Stimulated activated CD8-positive, alpha-beta memory T cell treated with anti-CD3 and anti-CD28 coated beads, Interleukin-4, amount 100 ng/mL, for 48 hours (primary cell): ENCODE measurements around the gene APOB.

Source experiments
- DNase-seq: peaks from one replicate; pipeline ENCODE4 v3.0.0-alpha.2; 2020

APOB gene, protein sequence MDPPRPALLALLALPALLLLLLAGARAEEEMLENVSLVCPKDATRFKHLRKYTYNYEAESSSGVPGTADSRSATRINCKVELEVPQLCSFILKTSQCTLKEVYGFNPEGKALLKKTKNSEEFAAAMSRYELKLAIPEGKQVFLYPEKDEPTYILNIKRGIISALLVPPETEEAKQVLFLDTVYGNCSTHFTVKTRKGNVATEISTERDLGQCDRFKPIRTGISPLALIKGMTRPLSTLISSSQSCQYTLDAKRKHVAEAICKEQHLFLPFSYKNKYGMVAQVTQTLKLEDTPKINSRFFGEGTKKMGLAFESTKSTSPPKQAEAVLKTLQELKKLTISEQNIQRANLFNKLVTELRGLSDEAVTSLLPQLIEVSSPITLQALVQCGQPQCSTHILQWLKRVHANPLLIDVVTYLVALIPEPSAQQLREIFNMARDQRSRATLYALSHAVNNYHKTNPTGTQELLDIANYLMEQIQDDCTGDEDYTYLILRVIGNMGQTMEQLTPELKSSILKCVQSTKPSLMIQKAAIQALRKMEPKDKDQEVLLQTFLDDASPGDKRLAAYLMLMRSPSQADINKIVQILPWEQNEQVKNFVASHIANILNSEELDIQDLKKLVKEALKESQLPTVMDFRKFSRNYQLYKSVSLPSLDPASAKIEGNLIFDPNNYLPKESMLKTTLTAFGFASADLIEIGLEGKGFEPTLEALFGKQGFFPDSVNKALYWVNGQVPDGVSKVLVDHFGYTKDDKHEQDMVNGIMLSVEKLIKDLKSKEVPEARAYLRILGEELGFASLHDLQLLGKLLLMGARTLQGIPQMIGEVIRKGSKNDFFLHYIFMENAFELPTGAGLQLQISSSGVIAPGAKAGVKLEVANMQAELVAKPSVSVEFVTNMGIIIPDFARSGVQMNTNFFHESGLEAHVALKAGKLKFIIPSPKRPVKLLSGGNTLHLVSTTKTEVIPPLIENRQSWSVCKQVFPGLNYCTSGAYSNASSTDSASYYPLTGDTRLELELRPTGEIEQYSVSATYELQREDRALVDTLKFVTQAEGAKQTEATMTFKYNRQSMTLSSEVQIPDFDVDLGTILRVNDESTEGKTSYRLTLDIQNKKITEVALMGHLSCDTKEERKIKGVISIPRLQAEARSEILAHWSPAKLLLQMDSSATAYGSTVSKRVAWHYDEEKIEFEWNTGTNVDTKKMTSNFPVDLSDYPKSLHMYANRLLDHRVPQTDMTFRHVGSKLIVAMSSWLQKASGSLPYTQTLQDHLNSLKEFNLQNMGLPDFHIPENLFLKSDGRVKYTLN (N-terminal part only)

DNA sequence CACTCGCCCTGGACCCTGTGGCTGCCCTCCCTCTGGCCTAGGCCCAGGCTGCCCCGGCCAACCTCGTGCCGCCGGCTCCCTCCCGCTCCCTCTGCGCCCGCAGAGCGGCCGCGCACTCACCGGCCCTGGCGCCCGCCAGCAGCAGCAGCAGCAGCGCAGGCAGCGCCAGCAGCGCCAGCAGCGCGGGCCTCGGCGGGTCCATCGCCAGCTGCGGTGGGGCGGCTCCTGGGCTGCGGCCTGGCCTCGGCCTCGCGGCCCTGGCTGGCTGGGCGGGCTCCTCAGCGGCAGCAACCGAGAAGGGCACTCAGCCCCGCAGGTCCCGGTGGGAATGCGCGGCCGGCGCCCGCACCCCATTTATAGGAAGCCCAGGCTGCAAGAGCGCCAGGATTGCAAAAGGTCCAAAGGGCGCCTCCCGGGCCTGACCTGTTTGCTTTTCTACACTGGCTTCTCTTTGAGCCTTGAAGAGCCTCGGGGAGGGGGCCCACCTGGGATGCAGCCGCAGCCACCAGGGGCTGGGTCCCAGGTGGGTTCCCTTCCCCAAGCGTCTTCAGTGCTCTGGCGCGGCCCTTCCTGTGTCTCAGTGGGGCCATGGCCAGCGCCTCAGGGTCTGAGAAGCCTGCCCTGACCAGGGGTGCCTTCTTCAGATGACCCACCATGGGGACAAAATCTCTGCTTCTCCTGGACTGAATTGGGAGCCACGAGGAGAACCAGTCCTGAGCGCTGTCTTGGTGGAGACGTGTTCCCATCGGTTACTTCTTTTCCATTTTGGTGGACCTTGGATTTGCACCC lies at the start of gene APOB:
Gene APOB, minus strand, starts transcription at position 330 of the 789 bp plus-strand sequence. Its CDS starts 128 bp downstream, at position 202.
- DNase-seq: no peak

DNA sequence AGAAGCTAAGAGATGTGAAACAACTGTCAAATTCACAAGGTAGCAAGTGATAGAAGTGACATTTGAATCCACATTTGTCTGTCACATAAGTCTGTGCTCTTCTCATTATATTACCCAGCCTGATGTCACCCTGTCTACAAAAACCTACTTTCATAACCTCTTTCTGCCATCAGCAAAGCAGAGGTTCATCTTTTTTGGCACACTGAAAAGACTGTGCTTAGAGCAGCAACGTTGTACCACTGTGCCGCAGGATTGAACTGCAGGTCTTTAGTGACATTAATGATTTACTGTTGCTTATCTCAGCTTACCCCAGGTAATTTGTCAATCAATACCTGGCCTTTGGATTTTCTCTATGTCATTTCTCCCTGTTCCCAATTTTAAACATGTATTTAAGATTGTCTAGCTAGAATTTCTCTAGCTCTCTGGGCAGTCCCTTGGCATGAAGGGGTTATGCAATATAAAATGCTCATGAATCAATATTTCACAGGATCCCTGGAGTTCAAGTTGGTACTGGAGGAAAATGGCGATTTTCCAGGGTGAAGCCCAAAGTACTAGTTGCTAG lies 48.5 kb upstream of the APOB start:
- DNase-seq: no peak

DNA sequence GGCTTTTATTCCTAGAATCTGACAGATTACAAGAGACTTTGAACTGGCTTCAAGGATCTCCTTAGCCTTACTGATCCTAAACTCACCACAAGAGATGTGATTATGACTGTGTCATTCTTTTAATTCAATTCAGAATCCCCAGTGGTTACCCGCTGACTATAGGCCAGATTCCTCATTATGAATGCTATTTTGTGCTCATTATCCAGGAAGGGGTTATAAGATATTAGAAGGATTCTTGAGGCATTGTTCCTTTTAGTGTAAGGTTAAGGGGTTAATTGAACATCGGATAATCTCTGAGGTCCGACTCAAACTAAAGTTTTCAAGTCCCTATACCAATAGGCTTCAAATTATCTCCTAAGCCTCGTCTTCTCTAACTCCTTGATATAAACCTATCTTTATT lies 40.5 kb upstream of the APOB start:
- DNase-seq: no peak

DNA sequence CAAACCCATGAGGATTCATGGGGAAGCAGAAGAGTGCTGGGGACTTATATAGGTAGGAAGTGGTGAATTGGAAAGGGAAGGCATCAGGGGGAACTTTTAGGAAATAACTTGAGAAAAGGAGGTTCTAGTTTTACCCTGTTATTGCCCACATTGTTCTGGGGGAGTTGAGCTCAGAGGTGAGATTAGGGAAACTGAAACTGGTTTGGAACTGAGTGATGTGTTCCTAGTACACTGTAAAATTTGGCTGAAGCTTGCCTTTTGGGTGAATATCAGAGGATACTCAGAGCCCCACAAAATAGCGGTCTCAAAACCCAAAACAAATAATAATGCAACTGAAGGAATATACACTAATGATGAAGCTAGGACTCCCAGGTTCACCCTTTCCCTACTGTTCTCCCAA lies 39.6 kb upstream of the APOB start:
- DNase-seq: no peak

DNA sequence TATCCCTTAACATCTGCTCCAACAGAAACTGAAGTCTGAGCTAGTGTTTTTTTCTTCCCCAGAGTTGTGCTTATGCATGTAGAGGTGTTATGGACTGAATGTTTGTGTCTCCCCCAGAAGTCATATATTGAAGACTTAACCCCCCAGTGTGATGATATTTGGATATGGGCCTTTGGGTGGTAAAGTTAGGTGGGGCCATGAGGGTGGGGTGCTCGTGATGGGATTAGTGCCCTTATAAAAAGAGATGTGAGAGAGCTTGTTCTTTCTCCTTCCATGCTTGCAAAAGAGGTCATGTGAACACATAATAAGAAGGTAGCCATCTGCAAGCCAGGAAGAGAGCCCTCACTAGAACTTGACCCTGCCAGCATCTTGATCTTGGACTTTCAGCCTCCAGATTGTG lies 34.4 kb upstream of the APOB start:
- DNase-seq: no peak

DNA sequence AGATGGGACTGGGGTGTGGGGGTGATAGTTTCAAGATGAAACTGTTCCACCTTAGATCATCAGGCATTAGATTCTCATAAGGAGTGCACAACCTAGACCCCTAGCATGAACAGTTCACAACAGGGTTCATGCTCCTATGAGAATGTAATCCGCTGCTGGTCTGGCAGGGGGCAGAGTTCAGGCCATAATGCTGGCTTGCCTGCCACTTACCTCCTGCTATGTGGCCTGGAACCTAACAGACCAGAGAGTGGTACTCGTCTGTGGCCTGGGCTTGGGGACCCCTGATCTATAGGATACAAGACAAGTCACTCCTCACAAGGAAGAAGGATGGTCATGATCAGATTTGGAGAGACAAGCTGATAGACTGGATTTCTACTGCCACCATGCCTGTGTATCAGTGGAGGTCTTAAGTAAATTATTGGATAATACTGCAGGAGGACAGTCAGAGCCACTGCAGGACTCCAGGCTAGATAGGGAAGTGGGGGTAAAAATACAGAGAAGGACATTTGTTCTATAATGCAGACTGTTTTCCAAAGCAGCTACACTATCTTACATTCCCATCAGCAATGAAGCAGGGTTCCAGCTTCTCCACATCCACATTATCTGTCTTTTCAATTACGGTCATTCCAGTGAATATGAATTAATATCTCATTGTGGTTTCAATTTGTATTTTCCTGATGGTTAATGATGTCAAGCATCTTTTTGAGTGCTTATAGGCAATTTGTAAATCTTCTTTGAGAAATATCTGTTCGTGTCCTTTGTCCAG lies 28.8 kb upstream of the APOB start:
- no peak for DNase-seq

DNA sequence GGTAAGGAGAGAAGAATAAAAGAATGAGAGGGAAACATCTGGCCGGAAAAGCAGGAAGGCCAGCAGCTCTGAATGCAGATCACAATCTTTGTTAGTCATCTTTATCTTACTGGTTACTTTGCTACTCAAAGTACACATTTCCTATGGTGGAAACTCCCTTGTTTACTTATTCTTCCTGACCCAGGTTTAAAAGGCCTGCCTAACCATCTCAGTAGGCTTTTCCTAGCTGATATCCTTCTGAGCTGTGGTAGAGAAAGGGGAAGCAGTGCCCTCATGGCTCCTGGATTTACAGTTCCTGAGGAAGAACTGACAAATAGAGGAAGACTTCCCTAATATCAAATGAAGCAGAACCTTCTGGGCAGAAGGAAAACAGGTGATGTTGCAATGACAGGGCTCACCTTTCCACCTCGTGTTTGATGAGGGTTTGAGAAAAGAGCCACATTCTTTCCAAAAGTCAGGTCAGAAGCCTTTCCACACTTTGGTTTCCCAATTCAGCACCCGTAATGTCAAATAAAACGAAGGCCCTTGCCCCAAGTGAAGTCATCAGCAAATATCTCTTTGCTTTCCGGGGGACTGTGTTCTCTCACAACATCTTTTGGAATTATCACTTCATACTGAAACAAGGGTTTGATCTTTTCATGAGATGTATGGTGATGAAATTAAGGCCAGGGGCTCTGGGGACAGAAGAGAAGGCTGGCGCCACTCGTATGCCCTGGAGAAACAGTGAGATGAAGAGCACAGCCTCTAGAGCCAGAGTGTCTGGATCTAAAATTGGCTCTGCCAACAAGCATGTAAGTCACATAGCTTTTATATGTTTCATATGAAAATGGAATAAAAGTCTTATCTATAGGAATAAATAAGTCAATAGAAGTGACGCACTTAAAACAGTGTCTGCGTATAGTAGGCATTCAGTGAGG lies 26.7 kb upstream of the APOB start:
- DNase-seq: no peak

DNA sequence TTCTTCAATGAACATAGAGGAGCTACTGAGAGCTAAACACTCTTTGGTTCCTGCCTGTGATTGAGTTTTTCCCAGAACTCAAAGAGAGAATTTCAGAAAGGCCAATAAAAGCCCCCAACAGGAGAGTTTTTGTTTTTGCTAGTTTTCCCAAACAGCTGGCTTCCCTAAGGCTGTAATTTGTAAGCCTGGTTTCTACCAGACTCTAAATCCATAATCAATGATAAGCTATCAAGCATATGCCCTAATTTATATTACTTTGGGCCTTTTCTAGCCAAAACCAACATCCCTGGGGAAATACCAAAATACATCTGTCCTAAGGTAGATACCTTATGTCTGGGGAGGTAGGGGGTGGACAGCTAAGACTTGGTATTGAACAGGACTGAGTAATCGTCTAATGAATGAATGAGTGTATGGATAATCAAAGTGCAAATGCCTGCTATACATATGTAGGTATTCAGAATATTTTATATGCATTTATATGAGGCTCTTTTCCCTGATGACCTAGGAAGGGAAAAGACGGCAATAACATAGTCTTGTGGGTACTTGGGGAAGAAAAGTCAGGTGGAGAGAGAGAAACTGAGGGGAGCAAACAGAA lies 26.0 kb upstream of the APOB start:
- no peak for DNase-seq

DNA sequence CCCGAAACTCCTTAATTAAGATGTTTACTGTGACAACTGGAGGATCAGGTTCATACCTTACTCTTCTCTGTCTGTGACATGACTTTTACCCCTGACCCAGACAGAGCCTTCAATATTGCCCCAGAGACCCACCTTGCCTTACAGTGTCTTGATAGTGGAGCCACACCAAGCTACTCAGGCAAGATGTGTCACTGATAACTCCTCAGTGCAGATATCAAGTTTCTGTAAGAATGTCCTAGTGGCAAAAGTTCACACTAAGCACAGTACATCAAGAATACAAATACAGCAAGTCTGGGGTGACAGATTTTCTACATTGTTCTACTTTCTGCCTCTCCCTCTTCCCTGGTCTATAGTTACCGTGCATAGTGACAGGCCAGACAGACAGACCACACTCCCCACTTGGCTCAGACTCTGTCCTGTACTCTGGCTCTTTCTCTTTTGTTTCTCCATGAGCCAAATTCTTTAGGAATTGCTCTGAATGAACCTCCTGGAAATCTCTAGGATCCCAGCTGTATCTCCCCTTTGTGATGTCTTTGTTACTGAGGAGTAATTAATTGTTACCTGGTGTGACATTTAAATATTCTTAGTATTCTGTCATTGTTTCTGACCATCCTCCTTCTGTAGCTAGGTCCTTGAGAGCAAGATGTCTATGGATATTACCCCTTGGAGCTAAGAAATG lies 24.1 kb upstream of the APOB start:
- DNase-seq: no peak

DNA sequence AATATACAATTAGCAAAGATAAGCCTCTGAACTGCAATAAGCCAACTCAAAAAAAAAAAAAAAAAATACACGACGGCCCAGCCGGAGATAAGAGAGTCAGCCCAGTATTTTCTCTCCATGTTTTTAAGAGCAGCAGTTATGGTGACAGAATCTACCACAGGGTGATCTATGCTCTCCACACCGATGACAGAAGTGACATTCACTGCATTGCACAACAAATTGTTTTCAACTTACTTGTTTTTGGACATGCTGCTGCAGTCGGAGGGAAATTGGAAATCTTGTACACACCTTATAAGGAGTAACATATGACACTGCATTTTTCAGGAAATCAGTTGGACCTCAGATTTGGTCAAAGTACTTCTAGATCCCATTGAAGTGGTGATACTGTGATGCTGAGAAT lies 23.3 kb upstream of the APOB start:
- DNase-seq: no peak

DNA sequence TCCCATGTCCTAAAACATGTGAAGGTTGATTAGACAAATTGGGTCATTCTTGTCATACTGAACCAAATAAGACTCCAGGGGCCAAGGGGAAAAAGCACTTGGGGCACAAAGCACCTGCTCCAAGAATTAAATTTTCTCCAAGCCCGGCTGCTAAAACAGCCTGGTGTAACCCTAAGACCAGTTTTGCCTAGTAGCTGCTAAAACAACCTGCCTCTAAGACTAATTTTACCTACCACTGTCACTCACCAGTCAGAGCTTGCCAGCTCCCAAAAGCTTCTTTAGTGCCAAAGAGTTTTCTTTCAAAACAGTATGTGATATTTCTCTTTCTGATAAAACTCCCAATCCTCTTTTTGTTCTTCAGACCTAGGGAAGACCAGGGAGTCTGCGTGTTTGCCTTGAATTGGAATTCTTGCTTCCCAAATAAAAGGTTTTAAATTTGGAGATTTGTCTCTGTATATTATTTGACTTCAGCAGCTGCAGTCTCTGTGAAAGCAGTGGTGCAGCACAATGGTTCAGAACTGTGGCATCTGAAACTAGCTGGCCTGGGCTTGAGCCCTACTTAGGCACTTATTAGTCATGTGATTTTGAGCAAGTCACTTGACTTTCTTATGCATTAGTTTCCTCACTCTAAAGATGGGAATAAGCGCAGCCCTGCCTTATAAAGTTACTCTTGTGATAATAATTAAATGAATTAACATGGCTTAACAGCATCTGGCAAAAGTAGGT lies 16.2 kb upstream of the APOB start:
- DNase-seq: no peak

DNA sequence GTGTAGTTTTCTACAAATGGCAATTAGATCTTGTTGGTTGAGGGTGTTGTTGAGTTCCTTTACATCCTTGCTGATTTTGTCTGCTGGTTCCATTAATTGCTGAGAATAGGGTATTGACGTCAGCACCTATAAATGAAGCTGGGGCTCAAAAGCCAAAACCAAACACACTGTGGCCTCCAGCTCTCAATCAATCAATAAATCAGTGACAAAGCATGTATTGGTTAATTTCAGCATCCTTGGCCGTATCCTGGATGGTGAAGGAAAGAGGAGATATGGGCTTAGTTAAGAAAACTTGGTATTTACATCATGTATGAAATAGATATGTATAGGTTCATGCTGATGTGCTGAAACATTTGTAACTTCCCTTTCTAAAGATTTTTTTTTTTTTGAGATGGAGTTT lies 13.2 kb upstream of the APOB start:
- no peak for DNase-seq

DNA sequence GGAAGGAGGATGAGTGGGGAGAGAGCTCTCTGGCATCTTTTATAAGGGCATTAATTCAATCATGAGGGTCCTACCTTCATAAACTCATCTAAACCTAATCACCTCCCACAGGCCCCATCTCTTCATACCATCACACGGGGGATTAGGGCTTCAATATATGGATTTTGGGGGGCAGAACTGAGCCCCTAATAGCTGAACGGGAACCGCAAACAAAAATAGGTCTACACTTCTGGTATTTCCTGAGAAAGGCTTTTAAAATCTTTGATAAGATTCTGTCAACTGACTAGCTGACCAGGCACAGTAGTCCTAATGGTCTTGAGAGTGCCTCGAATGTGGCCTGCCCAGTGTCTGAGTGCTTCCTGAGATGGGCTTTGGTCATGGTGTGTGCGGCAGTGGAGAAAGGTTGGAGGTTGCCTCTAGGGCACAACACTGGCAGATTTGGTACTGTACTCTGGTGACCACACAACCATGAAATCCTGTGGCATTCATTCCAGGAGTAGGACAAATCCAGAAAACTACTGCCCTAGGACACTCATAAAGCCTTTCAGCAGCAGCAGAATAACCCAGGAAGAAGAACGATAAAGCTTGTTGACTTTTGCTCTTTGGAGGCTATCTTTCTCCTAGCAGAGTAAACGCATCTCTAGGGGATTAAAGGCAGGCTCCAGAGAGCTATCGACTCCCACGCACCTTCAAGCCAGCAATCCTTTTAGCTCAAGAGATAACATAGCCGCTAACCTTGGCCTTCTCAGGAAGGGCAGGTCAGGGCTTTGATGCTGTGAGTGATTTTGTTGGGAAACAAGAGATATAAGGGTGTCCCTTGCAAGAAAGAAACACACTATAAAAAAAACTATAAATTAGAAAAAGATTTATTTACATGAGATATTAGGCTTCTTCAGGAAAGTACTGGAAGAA lies 12.3 kb upstream of the APOB start:
- no peak for DNase-seq

DNA sequence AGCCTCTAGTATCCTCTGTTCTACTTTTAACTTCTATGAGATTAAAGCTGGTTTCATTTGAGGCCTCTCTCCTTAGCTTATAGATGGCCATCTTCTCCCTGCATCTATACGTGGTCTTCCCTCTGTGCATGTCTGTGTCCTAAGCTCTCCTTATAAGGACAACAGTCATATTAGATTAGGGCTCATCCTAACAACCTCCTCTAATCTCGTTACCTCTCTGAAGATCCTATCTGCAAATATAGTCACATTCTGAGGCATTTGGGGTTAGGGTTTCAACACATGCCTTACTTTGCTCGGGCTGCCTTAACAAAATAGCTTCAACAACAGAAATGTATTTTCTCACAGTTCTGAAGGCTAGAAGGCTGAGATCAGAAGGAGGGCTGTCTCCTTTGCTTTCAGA lies 11.6 kb upstream of the APOB start:
- DNase-seq: no peak

DNA sequence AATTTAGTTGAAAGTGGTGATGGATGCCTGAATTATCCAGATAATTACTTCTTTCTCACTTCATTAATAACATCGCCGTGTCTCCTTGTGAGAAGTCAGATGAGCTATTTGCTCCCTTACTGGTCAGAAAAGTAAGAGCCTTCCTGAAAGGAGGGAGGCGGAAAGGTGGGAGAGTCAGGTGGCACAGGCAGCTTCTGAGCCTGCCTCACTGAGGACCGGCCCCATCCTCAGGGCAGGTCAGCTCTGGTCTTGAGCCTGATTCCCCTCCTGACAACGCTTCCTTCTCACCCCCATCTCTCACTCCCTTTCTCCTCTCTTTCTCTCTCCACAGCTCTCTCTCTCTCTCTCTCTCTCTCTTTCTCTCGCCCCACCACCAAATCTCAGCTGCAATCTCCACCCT lies 10.1 kb upstream of the APOB start:
- no peak for DNase-seq

DNA sequence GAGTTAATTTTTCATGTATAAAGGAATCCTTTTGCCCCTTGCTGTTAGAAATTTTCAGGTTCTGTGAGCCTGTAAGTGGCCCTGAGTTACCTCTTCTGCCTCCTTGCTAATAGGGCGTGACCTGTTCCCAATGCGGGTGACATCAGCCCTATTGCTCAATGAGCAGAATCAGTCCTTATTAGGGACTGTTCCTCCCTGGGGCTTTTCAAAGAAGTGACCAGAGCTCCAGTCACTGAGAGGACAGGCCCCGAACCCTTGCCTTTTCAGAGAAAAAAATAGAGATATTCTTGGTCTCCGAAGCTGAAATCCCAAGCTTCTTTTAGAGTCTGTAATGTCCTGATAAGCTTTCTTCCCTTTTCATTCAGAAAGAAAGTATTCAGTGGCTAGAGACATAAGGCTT lies 8.2 kb upstream of the APOB start:
- DNase-seq: no peak

DNA sequence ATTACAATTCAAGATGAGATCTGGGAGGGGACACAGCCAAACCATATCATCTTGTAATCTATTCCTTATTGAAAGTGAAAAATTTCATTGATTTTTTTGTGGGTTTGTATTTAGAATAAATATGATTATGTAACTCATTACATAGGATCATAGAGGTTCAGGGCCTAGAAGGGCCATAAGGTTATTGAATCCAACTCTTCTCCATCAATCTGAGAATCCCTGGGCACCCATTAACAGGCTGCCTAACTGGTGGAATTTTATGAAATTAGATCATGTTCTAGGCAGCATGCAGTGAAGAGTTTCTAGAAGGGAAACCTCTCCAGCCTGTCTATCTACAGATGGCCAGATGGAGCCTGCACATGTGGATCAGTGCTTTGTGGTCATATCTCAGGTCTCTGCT lies 6.3 kb upstream of the APOB start:
- DNase-seq: no peak
